Measurements from ENCODE around the gene NRG3.

NRG3 gene

GRCh38 chr10:82228701-82229100, 353.7 kb downstream of the NRG3 start:
- DNase-seq: no peak

- DNase-seq: no peak
These were observed 359.2 kb downstream of the NRG3 start for GRCh38 chr10:82234173-82234572.

- no peak for DNase-seq
These were observed 361.2 kb downstream of the NRG3 start for GRCh38 chr10:82236084-82236731.

GRCh38 chr10:82238291-82238690, 363.3 kb downstream of the NRG3 start:
- no peak for DNase-seq

- no peak for DNase-seq
These were observed 365.4 kb downstream of the NRG3 start for GRCh38 chr10:82240408-82240807.

GRCh38 chr10:82242778-82243177, 367.8 kb downstream of the NRG3 start:
- no peak for DNase-seq

- no peak for DNase-seq
These were observed 370.2 kb downstream of the NRG3 start for GRCh38 chr10:82245157-82245556.

- no peak for DNase-seq
These were observed 371.0 kb downstream of the NRG3 start for GRCh38 chr10:82245906-82246560.

GRCh38 chr10:82249141-82249540, 374.1 kb downstream of the NRG3 start:
- no peak for DNase-seq

- no peak for DNase-seq
These were observed 376.4 kb downstream of the NRG3 start for GRCh38 chr10:82251222-82251906.

- no peak for DNase-seq
These were observed 377.1 kb downstream of the NRG3 start for GRCh38 chr10:82252081-82252480.

- DNase-seq: no peak
These were observed 379.2 kb downstream of the NRG3 start for GRCh38 chr10:82254237-82254636.

- no peak for DNase-seq
These were observed 381.3 kb downstream of the NRG3 start for GRCh38 chr10:82256275-82256674.

GRCh38 chr10:82266438-82266837, 391.4 kb downstream of the NRG3 start:
- DNase-seq: no peak

GRCh38 chr10:82267014-82267413, 392.0 kb downstream of the NRG3 start:
- no peak for DNase-seq

GRCh38 chr10:82267465-82267864, 392.5 kb downstream of the NRG3 start:
- no peak for DNase-seq

GRCh38 chr10:82267960-82268359, 393.0 kb downstream of the NRG3 start:
- DNase-seq: no peak

- no peak for DNase-seq
These were observed 402.6 kb downstream of the NRG3 start for GRCh38 chr10:82277591-82277990.

- DNase-seq: no peak
These were observed 403.6 kb downstream of the NRG3 start for GRCh38 chr10:82278401-82279182.

- no peak for DNase-seq
These were observed 407.9 kb downstream of the NRG3 start for GRCh38 chr10:82282782-82283456.

GRCh38 chr10:82284180-82284579, 409.2 kb downstream of the NRG3 start:
- DNase-seq: no peak

- no peak for DNase-seq
These were observed 413.5 kb downstream of the NRG3 start for GRCh38 chr10:82288461-82288881.

- DNase-seq: no peak
These were observed 415.0 kb downstream of the NRG3 start for GRCh38 chr10:82289945-82290344.

Data from hematopoietic multipotent progenitor cell treated with erythropoietin and hydrocortisone succinate and interleukin-3 and kit ligand, for 6 days (in vitro differentiated cells).